HG02610 (cell line): ENCODE measurements around the gene MITF.

Experiments
- ATAC-seq: cut with Tn5 transposase; IDR thresholded peaks from one replicate; pipeline ENCODE4 v1.9.1; 2021; ENCODE audit warnings: mild to moderate bottlenecking, moderate library complexity; ENCODE audit not compliant: unreplicated experiment

Gene MITF

GRCh38 chr3:69941439-69942176 lies 202.3 kb downstream of the MITF start:
- ATAC-seq, result no peak

GRCh38 chr3:69944931-69945493 lies 205.7 kb downstream of the MITF start:
- no peak for ATAC-seq

- ATAC-seq, result no peak
Measured at GRCh38 chr3:69948246-69948862, 209.1 kb downstream of the MITF start.

GRCh38 chr3:69951616-69952015 lies 212.4 kb downstream of the MITF start:
- ATAC-seq, result no peak

DNA sequence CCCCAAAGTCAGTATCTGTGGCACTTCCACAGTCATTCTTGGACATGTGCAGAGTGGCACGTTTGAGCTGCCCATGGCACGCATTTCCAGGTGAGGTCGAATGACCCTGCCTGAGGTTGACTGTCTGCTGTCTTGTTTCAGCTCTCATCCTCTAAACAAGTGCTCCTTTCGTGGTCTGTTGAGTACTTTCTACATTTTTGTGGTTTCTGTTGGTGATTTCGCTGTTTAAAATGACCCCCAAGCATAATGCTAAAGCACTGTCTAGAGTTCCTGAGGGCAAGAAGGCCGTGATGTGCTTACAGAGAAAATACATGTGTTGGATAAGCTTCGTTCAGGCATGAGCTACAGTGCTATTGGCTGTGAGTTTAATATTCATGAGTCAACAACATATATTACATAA lies 220.3 kb downstream of the MITF start:
- ATAC-seq, result no peak

DNA sequence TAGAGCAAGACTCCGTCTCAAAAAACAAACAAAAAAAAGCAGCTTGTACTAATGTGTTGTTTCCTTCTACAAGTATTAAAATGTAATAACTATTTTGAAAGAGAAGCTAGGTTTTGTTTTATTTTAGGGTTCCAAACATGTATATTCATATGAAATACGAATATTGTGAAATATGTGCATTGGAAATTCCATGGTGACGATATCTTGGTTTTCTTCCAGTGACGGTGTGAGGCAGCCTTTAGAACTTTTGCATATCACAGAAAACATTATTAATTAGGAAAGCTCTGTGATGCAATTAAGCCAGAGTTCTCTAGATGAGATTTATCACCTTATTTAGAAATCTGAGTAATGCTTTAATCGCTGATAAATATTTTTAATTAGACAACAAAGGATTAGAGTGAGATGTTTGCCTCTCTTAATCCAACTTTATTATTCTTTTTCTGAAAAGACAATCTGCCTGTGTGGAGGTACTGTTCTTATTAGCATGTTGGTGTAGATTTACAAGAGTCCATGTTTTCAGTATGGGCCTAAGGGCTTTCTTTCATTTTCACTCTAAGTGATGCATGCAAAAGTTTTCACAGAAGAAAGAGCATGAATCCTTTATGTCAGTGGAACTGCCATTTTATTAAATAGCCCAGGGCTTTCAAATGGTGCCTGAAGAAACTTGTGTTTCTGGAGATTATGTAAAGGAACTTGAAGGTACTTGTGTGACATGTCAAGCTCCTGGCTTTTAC lies 222.6 kb downstream of the MITF start:
- no peak for ATAC-seq

DNA sequence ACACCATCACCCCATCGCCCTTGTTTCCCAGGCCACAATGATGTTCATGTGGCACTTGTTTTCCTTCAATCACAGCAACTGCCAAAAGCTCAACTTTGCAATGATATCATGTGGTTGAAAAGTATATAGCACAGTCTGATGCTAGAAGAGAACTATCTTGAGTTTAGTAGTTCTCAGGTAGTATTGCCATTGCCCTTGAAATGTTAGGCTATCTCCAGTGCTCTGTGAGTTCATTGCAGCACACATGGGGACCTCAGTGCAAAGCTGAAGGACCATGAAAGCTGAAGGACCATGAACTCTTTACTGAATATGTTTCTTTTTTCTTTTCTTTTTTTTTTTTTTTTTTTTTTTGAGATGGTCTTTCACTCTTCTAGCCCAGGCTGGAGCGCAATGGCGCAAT lies 224.4 kb downstream of the MITF start:
- no peak for ATAC-seq

- ATAC-seq, result no peak
Measured at GRCh38 chr3:69967156-69967555, 227.9 kb downstream of the MITF start.

DNA sequence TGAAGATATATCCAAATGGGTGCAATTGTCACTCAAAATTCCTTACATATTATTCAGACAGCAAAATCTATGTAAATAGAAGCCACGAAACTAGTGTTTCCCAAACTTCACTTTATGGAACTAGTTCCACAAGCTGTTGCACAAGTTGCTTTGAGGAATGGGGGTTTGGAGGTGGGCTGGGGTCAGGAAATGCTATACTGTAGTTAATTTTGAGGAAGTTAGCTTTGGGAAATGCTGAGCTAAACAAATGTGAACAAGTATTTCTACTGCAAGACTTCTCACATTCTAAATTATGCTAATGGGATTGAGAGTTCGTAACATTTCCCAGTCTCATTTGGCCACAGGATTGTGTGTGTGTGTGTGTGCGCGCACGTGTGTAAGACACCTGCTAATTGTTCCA lies 231.6 kb downstream of the MITF start:
- no peak for ATAC-seq

DNA sequence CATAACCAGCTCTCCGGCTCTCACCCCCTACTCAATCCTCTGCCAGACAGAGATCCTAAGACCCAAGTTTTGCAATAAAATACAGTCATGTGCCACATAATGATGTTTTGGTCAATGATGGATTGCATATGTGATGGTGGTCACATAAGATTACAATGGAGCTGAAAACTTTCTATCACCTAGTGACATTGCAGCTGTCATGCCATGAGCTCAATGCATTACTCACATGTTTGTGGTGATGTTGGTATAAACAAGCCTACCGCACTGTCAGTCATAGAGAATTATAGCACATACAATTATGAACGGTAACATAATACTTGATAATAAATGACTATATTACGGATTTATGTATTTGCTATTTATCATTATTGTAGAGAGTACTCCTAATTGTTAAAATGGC lies 233.4 kb downstream of the MITF start:
- ATAC-seq, result no peak

- ATAC-seq, result no peak
Measured at GRCh38 chr3:69976021-69976420, 236.8 kb downstream of the MITF start.

DNA sequence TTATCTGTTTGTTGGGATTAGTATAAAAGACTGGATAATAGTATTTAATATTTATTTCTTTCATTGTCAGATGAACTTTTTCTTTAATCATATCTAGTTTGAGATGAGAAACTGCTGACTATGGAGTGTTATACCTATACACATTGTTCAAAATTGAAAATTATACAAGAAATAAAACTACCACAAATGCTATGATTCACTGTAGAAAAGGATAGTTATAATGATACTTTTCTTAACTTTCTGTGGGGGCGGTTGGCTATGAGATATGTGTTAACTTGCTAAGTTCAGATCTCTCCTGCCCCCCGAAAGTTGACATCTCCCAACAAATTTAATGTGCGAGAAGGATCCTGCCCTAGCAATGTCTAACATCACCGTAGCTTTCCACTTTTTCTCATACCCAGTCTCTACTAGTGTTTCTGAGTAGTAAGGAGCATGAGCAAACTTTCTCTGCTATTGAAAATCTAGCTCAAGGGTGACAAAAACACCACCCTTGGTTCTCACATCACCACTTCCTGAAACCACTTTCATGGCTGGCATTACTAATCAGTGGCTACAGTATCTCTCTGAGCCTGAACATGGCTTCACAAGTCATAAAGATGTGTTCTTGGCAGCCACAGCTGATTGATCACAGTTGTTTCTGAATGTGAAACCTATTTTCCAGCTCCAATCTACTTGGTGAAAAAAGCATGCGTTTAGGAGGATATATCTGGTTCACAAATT lies 244.4 kb downstream of the MITF start:
- ATAC-seq, result no peak

- ATAC-seq, result no peak
Measured at GRCh38 chr3:69985266-69985665, 246.0 kb downstream of the MITF start.

DNA sequence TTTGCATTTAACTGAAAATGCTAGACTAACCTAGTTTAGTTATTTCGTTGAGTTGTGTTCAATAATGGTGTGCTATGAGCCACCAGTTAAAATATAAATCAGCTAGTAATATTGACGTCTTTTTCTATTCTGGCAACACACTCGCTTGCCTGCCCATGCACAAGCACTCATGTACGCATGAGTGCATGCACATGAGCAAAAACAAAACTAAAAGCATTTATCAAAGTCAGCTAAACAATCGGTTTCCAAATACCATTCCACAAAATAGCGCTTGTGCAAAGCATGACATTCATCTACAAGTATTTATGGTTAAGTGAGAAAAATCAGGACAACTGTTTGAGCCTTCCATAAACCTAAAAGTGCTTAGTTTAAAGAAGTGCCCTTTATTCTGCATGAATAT lies 247.2 kb downstream of the MITF start:
- no peak for ATAC-seq

- ATAC-seq, result no peak
Measured at GRCh38 chr3:69987833-69988232, 248.6 kb downstream of the MITF start.

DNA sequence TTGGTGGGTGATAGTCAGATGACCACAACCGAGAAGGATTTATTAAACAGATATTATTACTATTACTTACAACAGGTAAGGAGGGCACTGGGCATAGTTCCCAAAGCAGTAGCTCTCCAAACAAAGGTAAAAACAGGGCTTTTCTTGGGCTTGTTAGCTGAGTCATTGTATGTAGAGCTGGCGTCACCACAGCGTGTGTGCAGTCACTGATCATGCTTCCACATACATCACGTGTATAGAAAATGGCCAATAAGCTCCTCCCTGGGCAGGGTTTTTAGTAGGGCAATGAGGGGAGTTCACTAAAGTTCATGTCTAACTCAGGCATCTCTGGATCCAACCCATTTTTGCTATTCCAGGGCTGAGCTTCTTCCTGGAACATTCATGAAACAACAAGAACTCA lies 254.5 kb downstream of the MITF start:
- no peak for ATAC-seq

GRCh38 chr3:69994919-69995318 lies 255.7 kb downstream of the MITF start:
- ATAC-seq, result no peak

- no peak for ATAC-seq
Measured at GRCh38 chr3:69997631-69998307, 258.5 kb downstream of the MITF start.

DNA sequence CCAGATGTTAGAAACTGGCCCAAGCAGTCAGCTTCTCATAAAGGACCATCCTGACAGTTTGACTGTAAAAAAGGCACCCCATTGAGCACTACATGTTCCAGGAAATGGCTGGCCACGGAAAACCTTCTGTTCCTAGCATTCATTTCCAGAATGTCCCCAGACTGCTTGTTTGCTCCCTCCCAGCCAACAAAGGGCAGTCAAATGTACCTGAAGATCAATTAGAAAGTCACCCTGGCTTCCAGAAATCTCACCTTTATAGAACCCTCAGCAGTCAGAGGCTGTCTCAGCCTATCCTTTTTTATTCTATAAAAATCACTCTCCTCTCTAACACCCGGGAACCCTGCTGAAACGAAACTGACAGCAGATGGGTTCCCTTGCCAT lies 259.5 kb downstream of the MITF start:
- no peak for ATAC-seq

DNA sequence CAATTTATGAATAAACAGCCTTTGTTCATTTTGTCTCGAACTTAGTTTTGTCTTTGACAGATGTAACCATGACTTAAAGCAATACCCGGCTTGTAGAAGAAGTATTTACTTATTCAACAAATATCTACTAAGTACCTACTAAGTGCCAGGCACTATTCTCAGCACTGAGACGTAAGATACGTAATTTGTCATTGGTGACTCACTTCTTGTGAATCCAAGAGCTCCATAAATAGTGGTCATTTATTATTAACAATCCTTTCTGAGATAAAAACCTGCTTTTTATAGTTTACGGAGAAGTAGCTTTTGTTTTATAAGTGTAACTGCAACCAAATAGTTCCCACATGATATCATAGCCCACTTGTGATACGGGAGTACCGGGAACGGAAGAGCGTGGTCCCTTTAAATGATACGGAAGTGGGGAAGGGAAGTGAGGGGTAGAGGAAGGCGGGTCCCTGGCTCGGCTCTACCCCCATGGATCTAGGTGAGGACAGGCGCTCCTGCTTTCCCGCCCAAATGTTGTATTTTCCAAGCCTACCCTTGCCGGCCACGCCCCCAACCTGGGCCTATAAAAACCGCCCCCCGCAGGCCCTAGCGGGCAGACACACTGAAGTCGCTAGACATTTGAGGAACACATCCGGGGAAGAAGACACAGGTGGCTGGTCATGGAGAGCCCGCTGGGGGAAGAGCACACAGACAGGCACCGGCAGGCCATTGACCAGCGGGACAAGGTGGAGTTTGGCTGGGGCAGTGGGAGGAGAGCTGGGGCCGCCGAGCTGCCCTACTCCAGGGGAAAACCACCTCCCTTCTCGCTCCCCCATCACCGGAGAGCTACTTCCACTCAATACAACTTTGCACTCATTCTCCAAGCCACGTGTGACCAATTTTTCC lies 260.1 kb downstream of the MITF start, which contains the start of gene SAMMSON:
Gene SAMMSON, plus strand, starts transcription at position 594 of the 888 bp plus-strand sequence.
- ATAC-seq, result no peak
